GM19025 (cell line): ENCODE results near the gene IL13RA1.
A peak's percentile ranks its signal among the peaks of the same experiment; 100 is the strongest.
"Not testable (repeated sequence)": the region's sequence is repeated elsewhere in the genome, so short reads cannot be mapped to it uniquely, and the experiment has no call there.

Source experiments
- ATAC-seq: cut with Tn5 transposase; IDR thresholded peaks from one replicate; pipeline ENCODE4 v1.9.1; 2021; ENCODE audit warnings: mild to moderate bottlenecking, low read depth, moderate library complexity; ENCODE audit not compliant: unreplicated experiment

The IL13RA1 gene

DNA sequence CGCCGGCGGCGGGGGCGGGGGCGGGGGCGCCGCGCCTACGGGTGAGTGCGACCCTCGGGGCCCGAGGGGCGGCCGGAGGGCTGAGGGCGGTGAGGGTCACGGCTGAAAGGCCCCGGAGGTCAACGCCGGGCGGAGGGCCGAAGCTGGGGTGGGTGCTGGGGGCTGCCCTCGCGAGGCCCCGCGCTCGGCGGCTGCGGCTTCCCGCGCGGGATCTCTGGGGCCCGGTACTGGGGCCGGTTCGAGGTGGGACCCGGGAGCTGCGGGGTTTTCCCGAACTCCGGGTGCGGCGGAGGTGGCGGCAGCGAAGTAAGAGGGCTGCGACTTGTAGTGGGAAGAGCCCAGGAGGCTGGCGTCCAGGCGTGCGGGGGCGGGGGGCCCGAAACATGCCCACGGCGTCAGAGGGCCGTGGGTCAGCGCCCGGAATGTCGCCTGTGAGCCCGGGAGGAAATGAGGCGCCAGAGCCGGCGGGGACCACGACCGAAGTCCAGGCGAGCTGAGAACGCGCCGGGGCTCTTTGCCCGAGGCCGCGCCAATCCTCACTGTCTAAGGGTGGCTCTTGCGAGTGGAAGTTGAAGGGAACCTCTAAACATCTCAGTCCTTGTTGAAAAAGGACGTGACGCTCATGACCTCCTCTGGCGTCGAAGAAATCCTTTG, 407 bp downstream of the IL13RA1 start:
- peak; percentile 17 for ATAC-seq

DNA sequence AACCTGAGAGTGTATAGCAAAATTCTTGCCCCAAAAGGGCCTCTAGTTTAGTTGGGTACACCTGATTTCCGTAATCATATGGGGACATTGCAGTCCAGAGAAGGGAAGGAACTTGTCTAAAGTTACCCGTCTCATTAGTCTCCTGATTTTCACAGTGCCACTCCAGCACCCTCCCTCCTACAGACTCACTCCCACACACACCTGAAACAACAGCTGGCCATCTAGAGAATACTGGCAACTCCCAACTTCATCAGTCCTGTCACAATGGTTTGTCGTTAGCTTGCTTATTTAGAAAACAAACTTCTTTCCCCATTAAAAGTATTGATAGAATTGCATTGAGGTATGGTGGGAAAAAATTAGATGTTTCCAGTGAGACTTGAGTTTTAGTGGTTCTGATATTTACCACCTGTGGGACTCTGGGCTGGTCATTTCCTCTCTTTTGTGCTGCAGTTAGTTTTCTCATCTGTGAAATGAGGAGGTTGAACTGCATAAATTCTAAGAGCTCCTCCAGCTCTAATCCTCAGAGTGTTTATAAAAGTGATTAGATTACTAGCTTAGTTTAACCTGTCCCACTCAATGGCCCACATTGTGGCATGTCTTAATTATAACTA, 1.7 kb downstream of the IL13RA1 start:
- ATAC-seq: no peak

DNA sequence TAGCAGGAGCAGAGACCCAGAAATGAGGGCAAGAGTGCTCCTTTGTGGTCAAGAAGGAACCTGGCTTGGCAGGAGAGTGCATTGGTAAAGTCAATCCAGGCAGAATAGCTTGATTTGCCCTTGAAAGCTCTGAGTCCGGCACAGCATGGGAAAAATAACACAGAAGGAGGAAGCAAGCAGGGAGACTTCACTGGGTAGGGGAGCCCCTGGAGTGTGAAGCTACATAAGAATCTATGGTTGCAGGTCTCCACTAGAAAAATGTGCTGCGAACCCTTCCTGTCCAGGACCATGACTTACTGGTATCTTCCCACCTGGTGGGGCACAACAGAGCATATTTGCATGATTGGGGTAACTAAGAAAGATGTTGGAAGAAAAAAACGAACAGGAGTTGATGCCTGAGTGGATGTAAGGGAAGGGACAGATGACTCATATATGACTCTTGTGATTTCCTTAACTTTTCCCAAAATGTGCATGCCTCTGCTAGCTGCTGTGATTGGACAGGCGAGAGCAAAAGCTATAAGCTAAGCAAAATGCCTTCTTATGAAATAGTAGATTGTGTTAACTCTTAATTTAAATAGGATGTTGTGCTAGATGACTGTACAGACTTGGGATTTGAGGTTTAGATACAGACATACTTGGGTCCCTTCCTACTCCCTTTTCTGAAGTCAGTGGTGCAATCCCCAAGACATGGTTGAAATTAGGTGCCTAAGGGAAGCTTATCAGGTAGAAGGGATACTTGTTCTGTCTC, 3.3 kb downstream of the IL13RA1 start:
- no peak for ATAC-seq

DNA sequence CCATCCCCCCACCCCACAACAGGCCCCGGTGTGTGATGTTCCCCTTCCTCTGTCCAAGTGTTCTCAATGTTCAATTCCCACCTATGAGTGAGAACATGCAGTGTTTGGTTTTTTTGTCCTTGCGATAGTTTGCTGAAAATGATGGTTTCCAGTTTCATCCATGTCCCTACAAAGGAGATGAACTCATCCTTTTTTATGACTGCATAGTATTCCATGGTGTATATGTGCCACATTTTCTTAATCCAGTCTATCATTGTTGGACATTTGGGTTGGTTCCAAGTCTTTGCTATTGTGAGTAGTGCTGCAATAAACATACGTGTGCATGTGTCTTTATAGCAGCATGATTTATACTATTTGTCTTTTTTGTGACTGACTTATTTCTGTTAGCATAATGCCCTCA, 5.1 kb downstream of the IL13RA1 start:
- not testable (repeated sequence) for ATAC-seq

DNA sequence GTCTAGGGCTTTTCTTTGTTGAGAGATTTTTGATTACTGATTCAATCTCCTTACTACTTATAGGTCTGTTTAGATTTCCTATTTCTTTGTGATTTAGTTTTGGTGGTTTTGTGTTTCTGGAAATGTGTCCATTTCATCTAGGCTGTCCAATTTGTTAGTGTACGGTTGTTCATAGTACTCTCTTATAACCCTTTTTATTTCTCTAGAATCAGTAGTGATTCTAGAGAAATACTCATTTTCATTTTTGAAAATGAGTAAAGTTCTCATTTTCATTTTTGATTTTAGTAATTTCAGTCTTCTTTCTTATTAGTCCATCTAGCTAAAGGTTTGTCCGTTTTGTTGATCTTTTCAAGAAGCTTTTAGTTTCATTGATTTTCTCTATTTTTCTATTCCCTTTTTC, 7.5 kb downstream of the IL13RA1 start:
- ATAC-seq: no peak

DNA sequence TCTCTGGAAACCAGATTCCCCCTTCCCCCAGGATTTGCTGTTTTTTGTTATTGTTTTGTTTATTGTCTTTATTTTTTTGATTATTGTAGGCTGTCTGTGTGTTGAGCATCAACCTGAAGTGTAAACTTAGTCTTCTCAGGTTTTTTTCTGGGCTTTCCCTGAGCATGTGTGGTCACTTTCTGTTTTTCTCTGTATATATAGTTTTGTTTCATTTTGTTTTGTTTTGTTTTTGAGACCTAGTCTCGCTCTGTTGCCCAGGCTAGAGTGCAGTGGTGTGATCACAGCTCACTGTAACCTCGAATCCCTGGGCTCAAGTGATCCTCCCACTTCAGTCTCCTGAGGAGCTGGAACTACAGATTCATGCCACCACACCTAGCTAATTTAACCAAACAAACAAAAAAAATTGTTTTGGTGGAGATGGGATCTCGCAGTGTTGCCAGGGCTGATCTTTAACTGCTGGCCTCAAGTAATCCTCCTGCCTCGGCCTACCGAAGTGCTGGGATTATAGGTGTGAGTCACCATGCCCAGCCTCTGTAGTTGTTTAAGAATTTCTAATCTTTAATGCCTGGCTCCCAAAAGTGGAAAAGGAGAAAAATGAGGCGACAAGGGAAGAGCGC, 9.1 kb downstream of the IL13RA1 start:
- peak; percentile 83 for ATAC-seq

DNA sequence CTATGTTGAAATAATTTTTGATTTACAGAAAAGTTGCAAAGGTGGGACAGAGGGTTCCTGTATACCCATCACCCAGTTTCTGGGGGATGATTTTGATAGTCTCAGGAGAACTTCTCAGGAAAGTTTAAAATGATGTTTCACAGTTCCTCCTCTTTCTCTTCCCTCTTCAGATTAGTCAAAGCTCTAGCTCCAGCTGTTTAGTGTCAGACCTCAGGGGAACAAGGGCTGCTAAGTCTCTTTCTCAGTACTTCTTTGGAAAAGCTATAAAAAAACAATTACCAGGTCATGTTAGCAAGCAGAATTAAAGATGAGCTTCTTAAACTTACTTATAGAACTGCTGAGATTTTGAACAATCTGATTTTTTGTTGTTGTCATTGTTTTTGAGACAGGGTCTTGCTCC, 12.2 kb downstream of the IL13RA1 start:
- ATAC-seq: no peak

DNA sequence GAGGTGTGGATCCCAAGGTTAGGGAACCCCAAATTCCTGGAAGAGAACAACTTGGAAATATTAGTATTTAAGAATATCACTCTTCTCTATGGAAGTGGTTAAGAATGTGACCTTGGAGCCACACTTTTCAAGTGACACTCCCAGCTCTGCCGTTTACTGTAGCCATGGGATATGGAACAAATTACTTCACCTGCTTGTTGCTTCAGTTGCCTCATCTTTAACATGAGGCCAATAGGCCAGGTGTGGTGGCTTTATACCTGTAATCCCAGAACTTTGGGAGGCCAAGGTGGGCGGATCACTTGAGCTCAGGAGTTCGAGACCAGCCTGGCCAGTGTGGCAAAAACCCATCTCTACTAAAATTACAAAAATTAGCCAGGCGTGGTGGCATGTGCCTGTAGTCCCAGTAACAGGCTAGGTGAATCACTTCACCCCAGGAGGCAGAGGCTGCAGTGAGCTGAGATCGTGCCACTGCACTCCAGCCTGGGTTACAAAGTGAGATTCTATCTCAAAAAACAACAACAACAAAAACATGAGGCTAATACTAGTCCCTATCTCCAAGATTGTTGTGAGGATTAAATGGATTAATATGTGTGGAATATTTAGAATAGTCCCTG, 13.0 kb downstream of the IL13RA1 start:
- ATAC-seq: no peak

DNA sequence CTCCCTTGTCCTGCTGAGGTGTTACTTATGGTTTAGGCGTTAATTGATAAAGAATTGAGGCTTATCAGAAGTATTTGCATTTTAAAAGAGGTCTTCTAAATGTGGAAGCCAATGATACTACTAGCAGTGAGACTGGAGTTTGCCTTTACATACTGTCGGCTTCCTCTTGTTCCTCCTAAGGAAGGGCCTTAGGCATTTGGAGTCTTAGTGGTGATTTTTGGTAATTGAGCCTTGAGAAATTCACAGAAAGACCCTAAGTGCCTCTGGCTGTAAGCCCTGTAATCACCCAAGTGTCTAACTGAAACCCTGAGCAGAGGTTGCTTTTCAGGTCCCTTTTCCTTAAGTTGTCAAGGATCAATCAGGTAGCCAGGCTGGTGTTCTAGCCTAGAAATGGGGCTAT, 14.8 kb downstream of the IL13RA1 start:
- no peak for ATAC-seq

DNA sequence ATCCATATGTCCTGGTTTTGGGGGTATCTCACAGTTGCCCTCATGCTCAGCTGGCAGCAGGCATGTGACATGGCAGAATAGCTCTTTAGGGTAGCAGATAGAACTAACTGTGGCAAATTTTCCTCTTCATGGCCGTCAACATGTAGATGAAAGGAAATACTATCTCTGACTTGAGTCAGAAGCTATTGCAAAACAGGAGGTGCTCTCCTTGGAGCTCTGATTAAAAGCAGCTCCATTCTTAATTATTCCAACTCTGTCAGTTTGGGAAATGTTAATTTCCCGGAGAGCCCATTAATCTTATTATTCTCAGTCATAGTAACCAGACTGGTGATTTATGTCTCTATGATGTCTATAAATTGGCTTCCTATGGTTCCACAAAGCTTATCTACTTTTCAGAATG, 18.2 kb downstream of the IL13RA1 start:
- no peak for ATAC-seq

DNA sequence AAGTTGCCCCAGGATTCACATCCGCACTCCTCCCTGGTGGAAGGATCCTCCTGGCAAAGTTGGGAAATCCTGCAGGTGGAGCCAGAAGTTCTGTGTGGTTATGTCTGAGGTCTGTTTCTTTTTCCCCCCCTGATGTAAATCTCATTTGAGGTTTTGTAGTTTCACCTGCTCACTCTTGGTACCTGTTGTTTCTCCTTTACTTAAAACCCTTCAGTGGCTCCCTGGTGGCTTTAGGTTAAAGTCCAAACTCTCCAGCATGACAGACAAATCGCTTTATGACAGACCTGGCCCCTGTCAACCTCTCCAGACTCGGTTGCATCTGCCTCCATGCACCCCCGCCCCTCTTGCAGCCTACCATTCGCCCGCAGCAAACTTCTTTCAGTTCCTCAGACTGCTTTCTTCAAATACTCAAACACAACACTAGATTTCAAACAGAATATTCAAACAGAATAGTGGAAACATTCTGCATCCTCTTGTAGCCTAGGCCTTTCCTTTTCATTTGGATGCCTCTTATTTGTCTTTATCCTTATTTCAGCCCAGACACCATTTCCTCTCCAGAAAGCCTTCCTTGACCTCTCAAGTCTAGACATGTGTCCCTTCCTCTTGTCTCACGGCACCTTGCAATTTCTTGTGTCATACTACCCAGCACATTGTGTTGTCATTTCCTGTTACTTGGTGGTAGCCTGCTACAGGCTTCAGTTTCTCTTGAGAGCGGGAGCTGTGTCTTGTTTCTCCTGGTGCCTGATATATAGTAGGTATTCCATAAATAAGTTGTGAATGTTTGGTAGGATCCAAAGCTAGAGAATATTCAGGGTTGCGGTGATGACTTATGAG, 24.8 kb downstream of the IL13RA1 start:
- ATAC-seq: peak; percentile 88

DNA sequence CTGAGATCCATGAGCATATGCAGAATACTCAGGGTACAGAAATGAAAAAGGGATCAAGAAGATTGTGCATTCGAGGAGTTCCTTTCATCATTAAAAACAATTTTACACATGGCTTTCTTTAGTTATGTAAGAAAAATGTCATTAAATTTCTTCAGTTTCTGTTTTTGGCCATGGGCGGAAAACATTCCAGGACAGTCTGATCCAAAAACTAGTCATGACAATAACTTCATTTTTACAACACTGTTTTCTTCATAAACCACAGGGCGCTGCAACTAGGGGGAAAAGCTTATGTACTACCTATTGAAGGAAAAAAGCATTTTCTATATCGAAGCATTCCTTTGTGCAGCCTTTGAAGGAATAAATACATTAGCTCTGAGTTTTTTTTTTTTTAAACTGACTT, 28.2 kb downstream of the IL13RA1 start:
- no peak for ATAC-seq

DNA sequence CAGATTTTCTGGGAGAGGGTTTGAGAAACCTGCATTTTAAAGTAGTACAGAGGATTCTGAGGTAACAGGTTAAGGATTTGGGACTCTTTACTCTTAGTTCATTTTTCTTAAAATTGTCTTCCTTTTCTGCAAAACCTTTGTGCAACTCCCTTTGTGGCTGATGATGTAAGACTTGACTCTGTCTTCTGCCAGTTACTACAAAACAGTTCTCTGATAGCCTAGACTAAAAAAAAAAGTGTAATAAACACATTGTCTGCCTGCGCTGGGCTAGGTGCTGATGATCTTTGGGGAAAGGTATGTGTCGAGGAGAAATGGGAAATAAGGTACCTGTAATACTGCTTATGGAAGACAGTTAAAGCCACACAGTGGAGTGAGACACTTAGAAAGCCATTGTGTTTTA, 28.7 kb downstream of the IL13RA1 start:
- ATAC-seq: no peak

DNA sequence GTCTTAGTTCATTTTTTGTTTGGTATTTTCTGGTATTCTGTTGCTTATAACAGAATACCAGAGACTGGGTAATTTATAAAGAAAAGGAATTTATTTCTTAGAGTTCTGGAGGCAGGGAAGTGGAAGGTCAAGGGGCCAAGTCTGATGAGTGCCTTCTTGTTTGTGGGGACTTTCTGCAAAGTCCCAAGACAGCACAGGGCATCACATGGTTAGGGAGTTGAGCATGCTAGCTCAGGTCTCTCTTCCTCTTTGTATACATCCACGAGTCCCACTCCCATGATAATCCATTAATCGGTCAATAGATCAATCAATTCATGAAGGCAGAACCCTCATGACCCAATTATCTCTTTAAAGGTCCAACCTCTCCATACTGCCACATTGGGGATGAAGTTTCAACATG, 31.1 kb downstream of the IL13RA1 start:
- ATAC-seq: no peak

DNA sequence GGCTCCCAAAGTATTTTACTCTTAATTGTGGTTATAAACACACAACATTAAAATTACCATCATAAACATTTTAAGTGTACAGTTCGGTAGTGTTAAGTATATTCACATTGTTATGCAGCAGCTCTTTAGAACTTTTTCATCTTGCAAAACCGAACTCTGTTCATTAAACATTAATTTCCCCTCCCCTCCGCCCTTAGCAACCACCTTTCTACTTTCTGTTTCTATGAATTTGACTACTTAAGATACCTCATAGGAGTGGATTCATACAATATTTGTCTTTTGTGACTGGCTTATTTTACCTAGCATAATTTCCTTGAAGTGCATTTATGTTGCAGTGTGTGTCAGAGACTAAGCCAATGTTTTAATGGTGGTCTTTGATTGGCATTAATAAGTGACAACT, 32.6 kb downstream of the IL13RA1 start:
- peak; percentile 66 for ATAC-seq

DNA sequence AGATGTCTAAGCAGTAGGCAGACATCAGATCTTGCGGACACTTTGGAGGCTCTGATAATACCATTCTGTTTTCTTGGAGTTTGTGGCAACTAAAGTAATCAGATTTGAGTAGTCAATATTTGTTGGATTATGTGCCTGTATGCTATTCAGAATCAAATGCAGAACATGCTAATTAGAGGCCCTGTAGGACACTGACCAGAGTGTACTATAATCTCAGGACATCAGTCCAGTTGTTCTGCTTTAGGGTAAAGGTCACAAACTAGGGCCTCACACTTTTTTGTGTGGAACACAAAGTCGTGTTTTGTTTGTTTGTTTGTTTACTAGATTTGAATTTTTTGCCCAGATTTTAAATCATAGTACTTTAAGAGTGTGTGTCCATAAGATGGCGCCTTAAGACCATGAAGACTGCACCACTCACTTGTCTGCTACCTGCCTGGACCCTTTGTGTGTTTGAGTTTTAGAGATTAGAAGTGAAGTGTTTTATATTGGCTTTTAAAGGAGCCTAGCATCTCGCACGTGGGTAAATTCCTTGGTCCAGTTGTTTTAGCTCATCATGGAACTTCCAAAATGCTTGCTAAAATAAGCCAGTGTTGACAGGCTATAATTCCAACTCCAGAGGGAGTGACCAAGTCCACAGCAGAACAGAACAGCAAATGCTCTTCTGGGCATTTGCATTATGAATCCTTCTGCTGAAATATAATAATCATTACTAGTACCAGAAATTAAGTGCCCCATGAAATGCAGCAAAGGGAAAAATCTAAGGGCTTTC, 34.7 kb downstream of the IL13RA1 start:
- no peak for ATAC-seq

DNA sequence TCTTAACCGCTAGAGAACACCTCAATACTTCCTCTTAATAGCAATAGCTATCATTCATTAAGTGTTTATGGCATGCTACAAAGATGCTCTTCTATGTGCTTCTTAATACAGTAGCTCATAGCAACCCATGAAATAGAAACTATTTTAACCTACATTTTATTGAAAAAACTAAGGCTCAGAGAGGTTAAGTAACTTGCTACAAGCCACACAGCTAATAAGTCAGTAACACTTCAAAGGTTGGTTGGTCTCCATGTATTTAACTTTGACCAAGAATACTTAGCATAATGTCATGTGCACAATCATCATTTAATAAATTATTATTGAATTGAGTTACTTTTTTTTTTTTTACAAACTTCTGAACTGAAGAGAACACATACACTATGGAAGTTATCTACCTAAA, 36.1 kb downstream of the IL13RA1 start:
- no peak for ATAC-seq

DNA sequence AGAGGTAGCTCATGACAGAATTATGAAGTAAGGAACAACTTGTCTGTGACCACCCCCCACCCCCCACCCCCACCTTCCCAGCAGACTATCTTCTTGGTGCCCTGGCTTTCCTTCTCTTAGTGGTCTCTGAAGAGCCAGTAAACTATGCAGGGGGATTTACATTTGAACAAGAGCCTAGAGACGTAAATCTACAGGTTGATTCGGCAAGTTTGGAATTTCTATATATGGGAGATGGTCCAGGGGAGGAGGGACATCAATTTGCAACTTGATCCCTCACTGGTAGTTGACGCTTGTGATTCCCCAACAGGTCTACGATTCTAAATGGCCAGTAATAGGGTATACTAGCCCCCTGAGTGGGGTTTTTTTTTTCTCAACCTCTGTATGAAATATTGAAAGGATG, 36.7 kb downstream of the IL13RA1 start:
- ATAC-seq: no peak

DNA sequence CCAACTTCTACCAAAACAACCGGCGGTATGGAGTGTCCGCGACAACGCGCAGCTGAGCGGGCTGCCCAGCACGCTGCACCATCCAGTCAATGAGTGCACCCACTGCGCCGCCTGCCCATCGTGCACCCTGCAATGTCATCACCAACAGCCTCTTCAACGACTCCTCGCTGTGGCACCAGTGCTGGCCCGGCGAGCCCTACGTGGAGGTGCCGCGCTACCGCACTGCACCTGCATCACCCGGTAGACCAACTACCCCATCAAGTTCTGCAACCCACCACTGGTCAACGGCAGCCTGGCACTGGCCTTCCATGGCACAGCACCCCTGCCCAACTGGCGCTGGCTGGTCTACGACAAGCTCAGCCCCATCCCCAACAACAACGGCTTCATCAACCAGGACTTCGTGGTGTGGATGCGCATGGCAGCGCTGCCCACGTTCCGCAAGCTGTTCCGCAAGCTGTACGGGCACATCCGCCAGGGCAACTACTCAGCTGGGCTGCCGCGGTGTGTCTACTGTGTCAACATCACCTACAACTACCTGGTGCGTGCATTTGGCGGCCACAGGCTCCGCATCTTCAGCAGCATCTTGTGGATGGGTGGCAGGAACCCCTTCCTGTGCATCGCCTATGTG, 42.8 kb downstream of the IL13RA1 start:
- ATAC-seq: no peak
